ENCODE data around the gene RNF157. TPM values are rescaled to one million over a fixed set of nuclear protein-coding genes. Genes with fewer than 3 reads are reported as not detected.

RNF157 gene
- total RNA-seq, 4 donors from 2014 or later = 32.5 to 164 (median 54.8) TPM

GRCh38 chr17:76142585-76143041 is 97.7 kb downstream of the RNF157 start:
- Histone ChIP-seq H3K4me1 (peaks cover 0 to 26% (median 21%) of the 10 kb centered on the region in 4 donors), H3K36me3 (no peaks in the 10 kb centered on the region), H3K27me3 (peaks cover 34% of the 10 kb centered on the region), H3K27ac (no peak overlapping the region), H3K9me3 (no peaks in the 10 kb centered on the region), H3K4me3 (no peak overlapping the region)
- intact Hi-C loops (cut with DNase I; ENCODE audit: low total_unique reads) = no loop called here
- 96% methylated on average over 6 of the region's 6 CpGs; no CpG with 5 or more reads in 1 of the 2 donors for WGBS, 2 donors (ENCODE audit: low coverage in 1 of 2)
- in situ Hi-C loops (cut with MboI; ENCODE audit: low pct_ligation_motif_present in 1 of 4, low pct_unique_long_range_greater_than_20kb in 1 of 4, low sequenced_read_pairs in 3 of 4) = no loop called here
- TF ChIP-seq POLR2A (IDR thresholded peaks at IDR 0.05) (no peak), CTCF (IDR thresholded peaks at IDR 0.05) (no peak), EP300 (IDR thresholded peaks at IDR 0.05; ENCODE audit: low read depth) (no peak), POLR2AphosphoS5 (IDR thresholded peaks at IDR 0.05) (no peak)
- no peak for DNase-seq

GRCh38 chr17:76142039-76142584 is 98.2 kb downstream of the RNF157 start:
- Histone ChIP-seq H3K36me3 (no peaks in the 10 kb centered on the region), H3K4me1 (peaks cover 0 to 26% (median 21%) of the 10 kb centered on the region in 4 donors), H3K27ac (no peak overlapping the region), H3K27me3 (peaks cover 39% of the 10 kb centered on the region), H3K4me3 (no peak overlapping the region), H3K9me3 (no peaks in the 10 kb centered on the region)
- no peak for DNase-seq
- in situ Hi-C loops (cut with MboI; ENCODE audit: low pct_ligation_motif_present in 1 of 4, low pct_unique_long_range_greater_than_20kb in 1 of 4, low sequenced_read_pairs in 3 of 4) = no loop called here
- intact Hi-C loops (cut with DNase I; ENCODE audit: low total_unique reads) = no loop called here
- TF ChIP-seq POLR2AphosphoS5 (IDR thresholded peaks at IDR 0.05) = no peak
- WGBS, 2 donors (ENCODE audit: low coverage in 1 of 2) = 62% methylated on average over 10 of the region's 10 CpGs; no CpG with 5 or more reads in 1 of the 2 donors

- H3K9me3 ChIP-seq = no peaks in the 10 kb centered on the region
- DNase-seq = peak; percentile 93
- TF ChIP-seq POLR2AphosphoS5 (IDR thresholded peaks at IDR 0.05) (peak in 1 of 3 donors; percentile 8), CTCF (IDR thresholded peaks at IDR 0.05) (no peak), POLR2A (IDR thresholded peaks at IDR 0.05) (no peak), EP300 (IDR thresholded peaks at IDR 0.05; ENCODE audit: low read depth) (no peak)
- H3K27ac ChIP-seq = peak within 1 kb of the TSS in 2 of 4 donors; percentile 6 to 20
- no peaks in the 10 kb centered on the region for H3K36me3 ChIP-seq
- H3K4me1 ChIP-seq = peaks cover 0 to 26% (median 21%) of the 10 kb centered on the region in 4 donors
- H3K4me3 ChIP-seq = peak within 1 kb of the TSS; percentile 26 to 54 (median 46)
- intact Hi-C loops (cut with DNase I; ENCODE audit: low total_unique reads) = no loop called here
- in situ Hi-C loops (cut with MboI; ENCODE audit: low pct_ligation_motif_present in 1 of 4, low pct_unique_long_range_greater_than_20kb in 1 of 4, low sequenced_read_pairs in 3 of 4) = no loop called here
- peaks cover 46% of the 10 kb centered on the region for H3K27me3 ChIP-seq
- 9 to 15% methylated on average over 4 to 45 of the region's 59 CpGs for WGBS, 2 donors (ENCODE audit: low coverage in 1 of 2)
These were observed 98.9 kb downstream of the RNF157 start, which contains the start of gene FOXJ1 for GRCh38 chr17:76141212-76142038. FOXJ1 (minus strand) TSS chr17:76141245; CDS start chr17:76140395, 850 bp downstream.

- Histone ChIP-seq H3K36me3 (no peaks in the 10 kb centered on the region), H3K27ac (no peak overlapping the region), H3K9me3 (no peaks in the 10 kb centered on the region), H3K4me1 (peaks cover 0 to 26% (median 21%) of the 10 kb centered on the region in 4 donors), H3K4me3 (peak overlapping the region in 3 of 4 donors; percentile 43 to 54 (median 49)), H3K27me3 (peaks cover 53% of the 10 kb centered on the region)
- TF ChIP-seq POLR2AphosphoS5 (IDR thresholded peaks at IDR 0.05) (no peak), POLR2A (IDR thresholded peaks at IDR 0.05) (no peak), EP300 (IDR thresholded peaks at IDR 0.05; ENCODE audit: low read depth) (no peak), CTCF (IDR thresholded peaks at IDR 0.05) (no peak)
- DNase-seq = no peak
- WGBS, 2 donors (ENCODE audit: low coverage in 1 of 2) = 0 to 13% methylated on average over 2 to 21 of the region's 24 CpGs
- intact Hi-C loops (cut with DNase I; ENCODE audit: low total_unique reads) = no loop called here
- in situ Hi-C loops (cut with MboI; ENCODE audit: low pct_ligation_motif_present in 1 of 4, low pct_unique_long_range_greater_than_20kb in 1 of 4, low sequenced_read_pairs in 3 of 4) = no loop called here
These were observed 99.6 kb downstream of the RNF157 start for GRCh38 chr17:76140661-76141211.

All from transverse colon (tissue), 4 donors.